Peyer's patch (tissue), 4 donors: ENCODE measurements around the gene SWT1. TPM values are rescaled to one million over a fixed set of nuclear protein-coding genes. Genes with fewer than 3 reads are reported as not detected.
"Not testable (repeated sequence)": the region's sequence is repeated elsewhere in the genome, so short reads cannot be mapped to it uniquely, and the experiment has no call there.

Source experiments
- DNase-seq, 3 donors: peaks; one replicate each; pipeline ENCODE4 v3.0.0-alpha.2; 2017 to 2019
- H3K27ac ChIP-seq, 4 donors: fragments of 200-600 bp; sonication (generic); one replicate each; pipeline ENCODE4 v1.5.1; 2016 to 2019
- H3K27me3 ChIP-seq, 2 donors: fragments of 200-600 bp; sonication (generic); one replicate each; pipeline ENCODE4 v1.5.1; 2019
- H3K36me3 ChIP-seq, 3 donors: fragments of 200-600 bp; sonication (generic); one replicate each; pipeline ENCODE4 v1.5.1; 2016 to 2019
- H3K4me1 ChIP-seq, 4 donors: fragments of 200-600 bp; sonication (generic); one replicate each; pipeline ENCODE4 v1.5.1; 2016 to 2019
- H3K4me3 ChIP-seq, 4 donors: fragments of 200-600 bp; sonication (generic); 1 replicate in 3 of 4; 2 replicates in 1 of 4; pipeline ENCODE4 v1.5.1; 2016 to 2019; ENCODE audit warnings: mild to moderate bottlenecking in 1 of 4
- H3K9me3 ChIP-seq, 4 donors: fragments of 200-600 bp; sonication (generic); one replicate each; pipeline ENCODE4 v1.5.1; 2016 to 2019; ENCODE audit warnings: mild to moderate bottlenecking in 1 of 4
- CTCF ChIP-seq, 6 experiments: fragments of 450-650 bp in 4 of 6; fragments of 200-600 bp in 2 of 6; sonication (generic) in 1 of 6; IDR thresholded peaks; one replicate each; pipeline ENCODE4 v1.5.1; 2017 to 2019; ENCODE audit warnings: antibody characterized with exemption in 6 of 6, mild to moderate bottlenecking in 3 of 6, moderate library complexity in 1 of 6
- POLR2A ChIP-seq, 2 donors: fragments of 450-650 bp; IDR thresholded peaks; one replicate each; pipeline ENCODE4 v1.5.1; 2017; ENCODE audit warnings: antibody characterized with exemption in 2 of 2, mild to moderate bottlenecking in 2 of 2, moderate library complexity in 2 of 2
- total RNA-seq, 4 donors: library from RNA; depleted of rRNA; stranded (reverse); fragments of >200 nt; gene quantifications; one replicate each; pipeline ENCODE4 v1.1.0, GENCODE V29; 2016

SWT1 gene
- total RNA-seq, 4 donors from 2014 or later: 6.0 to 21.5 (median 8.6) TPM

- no peaks in the 10 kb centered on the region for H3K4me1 ChIP-seq
- H3K27ac ChIP-seq: no peak overlapping the region
- H3K27me3 ChIP-seq: no peaks in the 10 kb centered on the region
- H3K9me3 ChIP-seq: no peaks in the 10 kb centered on the region
- peaks cover 0 to 16% (median 0%) of the 10 kb centered on the region in 3 donors for H3K36me3 ChIP-seq
- peak; percentile 36 to 61 (median 50) for DNase-seq
- H3K4me3 ChIP-seq: no peak overlapping the region
- no peak for TF ChIP-seq POLR2A (IDR thresholded peaks at IDR 0.05)
- peak; percentile 15 to 59 (median 50) for TF ChIP-seq CTCF (IDR thresholded peaks at IDR 0.05)
Measured at GRCh38 chr1:185170291-185170848, 13.4 kb downstream of the SWT1 start.

- Histone ChIP-seq H3K9me3 (no peaks in the 10 kb centered on the region), H3K27me3 (no peaks in the 10 kb centered on the region), H3K36me3 (peaks cover 0 to 11% (median 0%) of the 10 kb centered on the region in 3 donors), H3K4me1 (no peaks in the 10 kb centered on the region), H3K4me3 (no peak overlapping the region), H3K27ac (no peak overlapping the region)
- DNase-seq: no peak
- TF ChIP-seq CTCF (IDR thresholded peaks at IDR 0.05) (no peak), POLR2A (IDR thresholded peaks at IDR 0.05) (no peak)
Measured at GRCh38 chr1:185193756-185194155, 36.8 kb downstream of the SWT1 start.

DNA sequence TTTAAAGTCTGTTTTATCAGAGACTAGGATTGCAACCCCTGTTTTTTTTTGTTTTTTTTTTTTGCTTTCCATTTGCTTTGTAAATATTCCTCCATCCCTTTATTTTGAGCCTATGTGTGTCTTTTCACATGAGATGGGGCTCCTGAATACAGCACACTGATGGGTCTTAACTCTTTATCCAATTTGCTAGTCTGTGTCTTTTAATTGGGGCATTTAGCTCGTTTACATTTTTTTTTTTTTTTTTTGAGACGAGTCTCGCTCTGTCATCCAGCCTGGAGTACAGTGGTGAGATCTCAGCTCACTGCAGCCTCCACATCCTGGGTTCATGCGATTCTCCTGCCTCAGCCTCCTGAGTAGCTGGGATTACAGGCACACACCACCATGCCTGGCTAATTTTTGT lies 41.7 kb downstream of the SWT1 start:
- H3K27me3 ChIP-seq, H3K4me3 ChIP-seq, H3K36me3 ChIP-seq, DNase-seq, H3K4me1 ChIP-seq, H3K27ac ChIP-seq, H3K9me3 ChIP-seq: not testable (repeated sequence)

GRCh38 chr1:185200889-185201288 lies 43.9 kb downstream of the SWT1 start:
- no peak overlapping the region for H3K4me3 ChIP-seq

GRCh38 chr1:185207170-185207569 lies 50.2 kb downstream of the SWT1 start:
- no peak for TF ChIP-seq CTCF (IDR thresholded peaks at IDR 0.05)
- TF ChIP-seq POLR2A (IDR thresholded peaks at IDR 0.05): no peak
- no peaks in the 10 kb centered on the region for H3K9me3 ChIP-seq
- H3K36me3 ChIP-seq: peaks cover 0 to 6% (median 0%) of the 10 kb centered on the region in 3 donors
- H3K27me3 ChIP-seq: no peaks in the 10 kb centered on the region
- no peak overlapping the region for H3K27ac ChIP-seq
- no peak overlapping the region for H3K4me3 ChIP-seq
- no peaks in the 10 kb centered on the region for H3K4me1 ChIP-seq
- no peak for DNase-seq

More at GRCh38 chr1:185200889-185201288, 43.9 kb downstream of the SWT1 start:
- H3K9me3 ChIP-seq: no peaks in the 10 kb centered on the region
- no peaks in the 10 kb centered on the region for H3K36me3 ChIP-seq
- H3K27ac ChIP-seq: no peak overlapping the region
- DNase-seq: no peak
- no peaks in the 10 kb centered on the region for H3K27me3 ChIP-seq
- no peaks in the 10 kb centered on the region for H3K4me1 ChIP-seq
- TF ChIP-seq CTCF (IDR thresholded peaks at IDR 0.05): no peak
- no peak for TF ChIP-seq POLR2A (IDR thresholded peaks at IDR 0.05)

GRCh38 chr1:185207980-185208602 lies 51.1 kb downstream of the SWT1 start:
- Histone ChIP-seq H3K36me3 (peaks cover 0 to 6% (median 0%) of the 10 kb centered on the region in 3 donors), H3K9me3 (no peaks in the 10 kb centered on the region), H3K27me3 (no peaks in the 10 kb centered on the region), H3K4me1 (no peaks in the 10 kb centered on the region), H3K4me3 (no peak overlapping the region), H3K27ac (no peak overlapping the region)
- DNase-seq: no peak
- no peak for TF ChIP-seq CTCF (IDR thresholded peaks at IDR 0.05)
- no peak for TF ChIP-seq POLR2A (IDR thresholded peaks at IDR 0.05)
